K562 (cell line): ENCODE measurements around the gene SLC45A3. TPM values are rescaled to one million over a fixed set of nuclear protein-coding genes. Genes with fewer than 3 reads are reported as not detected.

ENCODE experiments used
- FOXM1 ChIP-seq, 2 experiments: fragments of 450-650 bp in 1 of 2; sonication (generic) in 1 of 2; formaldehyde crosslinking in 1 of 2; IDR thresholded peaks; 2 replicates each; pipeline versions ENCODE4 v1.6.1 to v1.9.0; 2017 to 2022; ENCODE audit warnings: low read depth in 2 of 2, mild to moderate bottlenecking in 2 of 2, missing genetic modification reagents in 1 of 2, moderate library complexity in 1 of 2
- TAF9B ChIP-seq: fragments of 450-650 bp; IDR thresholded peaks from 2 replicates; pipeline ENCODE4 v1.6.1; 2018; ENCODE audit warnings: mild to moderate bottlenecking; ENCODE audit not compliant: partially characterized antibody
- ZNF146 ChIP-seq: IDR thresholded peaks from one replicate; pipeline ENCODE4 v1.6.1; 2018; ENCODE audit warnings: missing compliant biosample characterization; ENCODE audit not compliant: unreplicated experiment
- ZNF407 ChIP-seq: fragments of 450-650 bp; IDR thresholded peaks from 2 replicates; pipeline ENCODE4 v1.6.1; 2016; ENCODE audit warnings: low read depth
- ZNF507 ChIP-seq: conservative IDR thresholded peaks from 2 replicates; pipeline ENCODE4 v1.6.1; 2017; ENCODE audit warnings: missing genetic modification characterization, missing compliant biosample characterization
- polyA plus RNA-seq, 8 experiments: library from polyadenylated mRNA; depleted of rRNA in 4 of 8; stranded (reverse) in 5 of 8; unstranded in 3 of 8; fragments of >200 nt; fragmentation: Nextera tagmentation in 2 of 8; fragmentation: Illumina TruSeq in 1 of 8; extraction: Ambion mirVana in 2 of 8; extraction: Trizol in 1 of 8; gene quantifications; 2 replicates each; pipeline versions ENCODE4 v1.2.1 to v1.2.3, GENCODE V29; 2011 to 2014; ENCODE audit warnings: inconsistent platforms in 1 of 8, missing spikeins in 1 of 8
- total RNA-seq, 7 experiments: library from RNA; depleted of rRNA in 6 of 7; stranded (reverse); fragments of >200 nt in 6 of 7; fragmentation: Illumina TruSeq in 2 of 7; extraction: Trizol in 2 of 7; gene quantifications; 2 replicates each; pipeline versions ENCODE4 v1.2.1 to v1.2.3, GENCODE V29; 2011 to 2021; ENCODE audit warnings: low replicate concordance in 1 of 7

SLC45A3 gene
- total and polyA plus RNA-seq, 9 of the 15 experiments (the other 6 are each of a cell fraction or from before 2014, with no cell fraction given): 0.06 to 3.3 (median 1.3) TPM

- peak; percentile 57; the same call in 1 of the 2 replicates for TF ChIP-seq ZNF407
- TF ChIP-seq ZNF146 (CRISPR knock-in tag): no peak
- TF ChIP-seq ZNF507: no peak
- TF ChIP-seq TAF9B: peak; percentile 58
- no peak for TF ChIP-seq FOXM1 (IDR thresholded peaks at IDR 0.05; ENCODE audit: low read depth)
- TF ChIP-seq FOXM1 (CRISPR knock-in tag; IDR thresholded peaks at IDR 0.05; ENCODE audit: low read depth): peak; percentile 63; the same call in 1 of the 2 replicates
Measured at GRCh38 chr1:205631010-205631767, 49.1 kb downstream of the SLC45A3 start (continued).
